OCI-LY3 (cell line): ENCODE measurements around the gene DNAAF2.

ENCODE experiments used
- H2AFZ ChIP-seq: fragments of 200-600, 300-600 bp; shearing (Covaris generic); 2 replicates; pipeline ENCODE4 v1.6.0; 2014; ENCODE audit warnings: antibody characterized with exemption, low read depth, low read length
- H3K27ac ChIP-seq: fragments of 200-600, 300-600 bp; sonication (generic); 2 replicates; pipeline ENCODE4 v1.5.1; 2014; ENCODE audit warnings: mild to moderate bottlenecking, low read length, moderate library complexity, mixed read lengths
- H3K27me3 ChIP-seq: fragments of 200-600, 300-600 bp; sonication (generic); 2 replicates; pipeline ENCODE4 v1.6.1; 2014; ENCODE audit warnings: low read depth, low read length, mixed read lengths
- H3K36me3 ChIP-seq: fragments of 200-600, 300-600 bp; sonication (generic); replicated peaks from 2 replicates; pipeline ENCODE3; 2014; ENCODE audit warnings: low read depth, low read length, mixed read lengths
- H3K4me1 ChIP-seq: fragments of 300-600, 200-600 bp; sonication (generic); 2 replicates; pipeline ENCODE4 v1.6.1; 2014; ENCODE audit warnings: low read length, mixed read lengths
- H3K4me2 ChIP-seq: fragments of 200-600, 300-600 bp; sonication (generic); 2 replicates; pipeline ENCODE4 v1.6.1; 2014; ENCODE audit warnings: low read length, mixed read lengths
- H3K4me3 ChIP-seq: fragments of 300-600, 200-600 bp; sonication (generic); 2 replicates; pipeline ENCODE4 v1.5.1; 2014; ENCODE audit warnings: antibody characterized with exemption, mild to moderate bottlenecking, low read length, moderate library complexity
- H3K79me2 ChIP-seq: fragments of 300-600, 200-600 bp; shearing (Covaris generic); 2 replicates; pipeline ENCODE4 v1.6.1; 2014; ENCODE audit warnings: mild to moderate bottlenecking, low read length, mixed read lengths
- H3K9ac ChIP-seq: fragments of 300-600, 200-600 bp; shearing (Covaris generic); 2 replicates; pipeline ENCODE4 v1.6.0; 2014; ENCODE audit warnings: mild to moderate bottlenecking, low read length, moderate library complexity
- H3K9me3 ChIP-seq: fragments of 200-600, 300-600 bp; shearing (Covaris generic); 2 replicates; pipeline ENCODE4 v1.6.1; 2014; ENCODE audit warnings: low read length, mixed read lengths; ENCODE audit not compliant: insufficient read depth
- H4K20me1 ChIP-seq: fragments of 200-600, 300-600 bp; sonication (generic); 2 replicates; pipeline ENCODE4 v1.6.1; 2016; ENCODE audit warnings: low read length, mixed read lengths; ENCODE audit not compliant: insufficient read depth
- EZH2phosphoT487 ChIP-seq: fragments of 200-600 bp; shearing (Covaris generic); IDR thresholded peaks from 2 replicates; pipeline ENCODE4 v1.6.1; 2018; ENCODE audit warnings: antibody characterized with exemption, mixed run types, low read depth
- TF ChIP-seq, protein P1 (sequence below): fragments of 200-600, 300-600 bp; sonication (generic); IDR thresholded peaks from 2 replicates; pipeline ENCODE4 v1.5.1; 2014; ENCODE audit warnings: antibody characterized with exemption, low read length, low read depth

DNAAF2 gene

GRCh38 chr14:49598485-49599300 is 36.4 kb downstream of the DNAAF2 start, which contains the start of gene LRR1:
Gene LRR1, plus strand, starts transcription at chr14:49598940. Its CDS starts 81 bp downstream, at chr14:49599021.
- TF ChIP-seq, protein P1, sequence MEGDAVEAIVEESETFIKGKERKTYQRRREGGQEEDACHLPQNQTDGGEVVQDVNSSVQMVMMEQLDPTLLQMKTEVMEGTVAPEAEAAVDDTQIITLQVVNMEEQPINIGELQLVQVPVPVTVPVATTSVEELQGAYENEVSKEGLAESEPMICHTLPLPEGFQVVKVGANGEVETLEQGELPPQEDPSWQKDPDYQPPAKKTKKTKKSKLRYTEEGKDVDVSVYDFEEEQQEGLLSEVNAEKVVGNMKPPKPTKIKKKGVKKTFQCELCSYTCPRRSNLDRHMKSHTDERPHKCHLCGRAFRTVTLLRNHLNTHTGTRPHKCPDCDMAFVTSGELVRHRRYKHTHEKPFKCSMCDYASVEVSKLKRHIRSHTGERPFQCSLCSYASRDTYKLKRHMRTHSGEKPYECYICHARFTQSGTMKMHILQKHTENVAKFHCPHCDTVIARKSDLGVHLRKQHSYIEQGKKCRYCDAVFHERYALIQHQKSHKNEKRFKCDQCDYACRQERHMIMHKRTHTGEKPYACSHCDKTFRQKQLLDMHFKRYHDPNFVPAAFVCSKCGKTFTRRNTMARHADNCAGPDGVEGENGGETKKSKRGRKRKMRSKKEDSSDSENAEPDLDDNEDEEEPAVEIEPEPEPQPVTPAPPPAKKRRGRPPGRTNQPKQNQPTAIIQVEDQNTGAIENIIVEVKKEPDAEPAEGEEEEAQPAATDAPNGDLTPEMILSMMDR = no peak
- TF ChIP-seq EZH2phosphoT487 = no peak
- H3K79me2 ChIP-seq = peaks cover 60% of the 10 kb centered on the region

DNA sequence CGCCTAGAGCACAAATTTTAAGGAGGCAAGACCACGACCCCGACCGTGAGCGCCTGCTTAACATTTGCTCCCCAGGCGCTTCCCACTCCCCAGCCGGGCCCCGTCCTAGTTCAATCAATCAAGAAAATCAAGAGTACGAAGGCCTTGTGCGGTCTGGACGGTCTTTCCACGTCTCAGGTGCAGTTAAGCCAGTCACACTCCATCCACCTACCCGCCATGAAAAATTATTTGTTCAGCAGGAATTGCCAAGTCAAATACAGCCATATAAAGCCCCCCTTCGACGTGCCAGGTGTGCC is 36.9 kb downstream of the DNAAF2 start:
- Histone ChIP-seq H2AFZ (0 out of 2 replicates have a peak overlapping the region, but pooled peaks have one; percentile 58), H3K27ac (peak overlapping the region; percentile 88), H3K4me3 (peak overlapping the region; percentile 85), H3K36me3 (peaks cover 12% of the 10 kb centered on the region), H3K4me2 (peak overlapping the region; percentile 75), H4K20me1 (no peaks in the 10 kb centered on the region), H3K27me3 (no peaks in the 10 kb centered on the region), H3K79me2 (peaks cover 58% of the 10 kb centered on the region), H3K9ac (peak overlapping the region; percentile 92), H3K4me1 (peaks cover 30% of the 10 kb centered on the region), H3K9me3 (no peaks in the 10 kb centered on the region)
- TF ChIP-seq, protein P1 = no peak
- no peak for TF ChIP-seq EZH2phosphoT487

More at GRCh38 chr14:49598485-49599300, 36.4 kb downstream of the DNAAF2 start, which contains the start of gene LRR1:
- peaks cover 25% of the 10 kb centered on the region for H3K4me1 ChIP-seq
- no peaks in the 10 kb centered on the region for H3K27me3 ChIP-seq
- H4K20me1 ChIP-seq = no peaks in the 10 kb centered on the region
- peaks cover 14% of the 10 kb centered on the region for H3K36me3 ChIP-seq
- peak within 1 kb of the TSS; percentile 92 for H3K9ac ChIP-seq
- peak within 1 kb of the TSS; percentile 75 for H3K4me2 ChIP-seq
- peak within 1 kb of the TSS; percentile 58; the same call in 1 of the 2 replicates for H2AFZ ChIP-seq
- H3K27ac ChIP-seq = peak within 1 kb of the TSS; percentile 88
- H3K4me3 ChIP-seq = peak within 1 kb of the TSS; percentile 85
- H3K9me3 ChIP-seq = no peaks in the 10 kb centered on the region

GRCh38 chr14:49594347-49595091 is 40.5 kb downstream of the DNAAF2 start:
- Histone ChIP-seq H4K20me1 (no peaks in the 10 kb centered on the region), H3K9ac (peak overlapping the region; percentile 23; the same call in 1 of the 2 replicates), H3K27ac (peak overlapping the region; percentile 74), H3K36me3 (no peaks in the 10 kb centered on the region), H3K79me2 (peaks cover 24% of the 10 kb centered on the region), H3K4me1 (peaks cover 39% of the 10 kb centered on the region), H3K27me3 (no peaks in the 10 kb centered on the region), H3K4me2 (peak overlapping the region; percentile 88), H2AFZ (no peak overlapping the region), H3K9me3 (no peaks in the 10 kb centered on the region), H3K4me3 (peak overlapping the region; percentile 32)
- no peak for TF ChIP-seq EZH2phosphoT487
- TF ChIP-seq, protein P1 = no peak

- Histone ChIP-seq H3K36me3 (no peaks in the 10 kb centered on the region), H3K79me2 (peaks cover 8% of the 10 kb centered on the region), H3K4me3 (peak overlapping the region; percentile 67), H3K9ac (peak overlapping the region; percentile 45), H2AFZ (0 out of 2 replicates have a peak overlapping the region, but pooled peaks have one; percentile 52), H3K4me1 (peaks cover 39% of the 10 kb centered on the region), H3K4me2 (peak overlapping the region; percentile 88), H4K20me1 (no peaks in the 10 kb centered on the region), H3K27me3 (no peaks in the 10 kb centered on the region), H3K27ac (peak overlapping the region; percentile 74), H3K9me3 (no peaks in the 10 kb centered on the region)
- no peak for TF ChIP-seq EZH2phosphoT487
- TF ChIP-seq, protein P1 = no peak
Observed at GRCh38 chr14:49593016-49593415, 42.0 kb downstream of the DNAAF2 start.
